Neural progenitor cell (in vitro differentiated cells): ENCODE results near the gene RERE. TPM values are rescaled to one million over a fixed set of nuclear protein-coding genes. Genes with fewer than 3 reads are reported as not detected.

ENCODE experiments used
- DNase-seq: peaks from one replicate; pipeline ENCODE4 v3.0.0-alpha.2; 2016; ENCODE audit warnings: low spot score
- H2AFZ ChIP-seq: fragments of 200-600 bp; sonication (generic); replicated peaks from 2 replicates; pipeline ENCODE4 v1.6.1; 2016; ENCODE audit warnings: antibody characterized with exemption
- H3F3A ChIP-seq: fragments of 200-600 bp; sonication (generic); 2 replicates; pipeline ENCODE4 v1.6.1; 2016; ENCODE audit warnings: antibody characterized with exemption, low read depth
- H3K27ac ChIP-seq: fragments of 200-600 bp; sonication (generic); 2 replicates; pipeline ENCODE4 v1.5.1; 2016; ENCODE audit warnings: mild to moderate bottlenecking
- H3K27me3 ChIP-seq: fragments of 200-600 bp; sonication (generic); 2 replicates; pipeline ENCODE4 v1.6.1; 2016; ENCODE audit warnings: mild to moderate bottlenecking, moderate library complexity
- H3K36me3 ChIP-seq: fragments of 200-600 bp; sonication (generic); 2 replicates; pipeline ENCODE4 v1.5.1; 2016
- H3K4me1 ChIP-seq: fragments of 200-600 bp; sonication (generic); 2 replicates; pipeline ENCODE4 v1.6.1; 2016; ENCODE audit warnings: mixed run types
- H3K4me2 ChIP-seq: fragments of 200-600 bp; sonication (generic); 2 replicates; pipeline ENCODE4 v1.6.1; 2016
- H3K4me3 ChIP-seq: fragments of 200-600 bp; sonication (generic); 2 replicates; pipeline ENCODE4 v1.5.1; 2016
- H3K79me2 ChIP-seq: fragments of 200-600 bp; sonication (generic); 2 replicates; pipeline ENCODE4 v1.6.1; 2016; ENCODE audit warnings: low read depth
- H3K9ac ChIP-seq: fragments of 200-600 bp; sonication (generic); 2 replicates; pipeline ENCODE4 v1.6.1; 2016
- H3K9me3 ChIP-seq: fragments of 200-600 bp; sonication (generic); 2 replicates; pipeline ENCODE4 v1.5.1; 2016; ENCODE audit warnings: low read depth
- H4K20me1 ChIP-seq: fragments of 200-600 bp; sonication (generic); 2 replicates; pipeline ENCODE4 v1.6.1; 2016; ENCODE audit warnings: low read depth
- H3K27ac Mint-ChIP-seq: 3 replicates; pipeline ENCODE4 v1.8.0; 2021; ENCODE audit warnings: mixed read lengths
- H3K27me3 Mint-ChIP-seq: 2 replicates; pipeline ENCODE4 v1.8.0; 2022; ENCODE audit warnings: low read depth, mild to moderate bottlenecking, inconsistent platforms, moderate library complexity, mixed read lengths; ENCODE audit not compliant: insufficient read depth
- H3K36me3 Mint-ChIP-seq: 3 replicates; pipeline ENCODE4 v1.8.0; 2021; ENCODE audit warnings: mixed read lengths
- H3K4me1 Mint-ChIP-seq: 3 replicates; pipeline ENCODE4 v1.8.0; 2021; ENCODE audit warnings: mixed read lengths
- H3K4me3 Mint-ChIP-seq: 3 replicates; pipeline ENCODE4 v1.8.0; 2021; ENCODE audit warnings: mild to moderate bottlenecking, moderate library complexity, mixed read lengths
- H3K9me3 Mint-ChIP-seq: 3 replicates; pipeline ENCODE4 v1.8.0; 2020; ENCODE audit warnings: mixed read lengths
- CTCF ChIP-seq: fragments of 200-600 bp; sonication (generic); IDR thresholded peaks from 2 replicates; pipeline ENCODE4 v1.5.1; 2017; ENCODE audit warnings: antibody characterized with exemption, mild to moderate bottlenecking
- EZH2 ChIP-seq: fragments of 200-600 bp; sonication (generic); IDR thresholded peaks from 2 replicates; pipeline ENCODE4 v1.6.1; 2017; ENCODE audit warnings: antibody characterized with exemption, mild to moderate bottlenecking, moderate library complexity
- EZH2phosphoT487 ChIP-seq: fragments of 200-600 bp; sonication (generic); IDR thresholded peaks from 2 replicates; pipeline ENCODE4 v1.6.1; 2017; ENCODE audit warnings: antibody characterized with exemption
- total RNA-seq: library from RNA; depleted of rRNA; stranded (reverse); fragments of >200 nt; gene quantifications from 2 replicates; pipeline ENCODE4 v1.2.3, GENCODE V29; 2015; ENCODE audit warnings: low replicate concordance

Gene RERE
- total RNA-seq, 1 donor from 2014 or later: 29.8 TPM

DNA sequence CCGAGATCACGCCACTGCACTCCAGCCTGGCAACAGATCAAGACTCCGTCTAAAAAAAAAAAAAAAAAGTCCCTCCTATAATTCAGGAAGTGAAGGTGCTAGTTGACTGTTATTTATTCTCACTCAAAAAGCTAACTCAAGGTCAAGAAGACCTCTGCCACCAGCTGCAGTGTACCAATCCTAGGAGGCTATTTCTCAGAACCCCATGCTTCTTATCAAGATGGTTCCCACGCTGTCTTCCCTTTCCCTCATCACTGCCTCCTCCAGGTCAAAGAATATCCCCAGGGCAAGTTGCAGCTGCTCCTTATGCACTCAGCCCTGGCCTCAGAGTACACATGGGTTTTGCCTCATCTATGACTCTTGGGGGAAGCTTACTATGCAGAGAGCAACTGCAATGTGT lies 53.6 kb downstream of the RERE start:
- Histone ChIP-seq H3K9ac (no peak overlapping the region), H2AFZ (no peak overlapping the region), H3F3A (peaks cover 13% of the 10 kb centered on the region), H3K9me3 (no peaks in the 10 kb centered on the region), H3K4me3 (no peak overlapping the region), H3K4me2 (no peak overlapping the region), H3K4me1 (peaks cover 13% of the 10 kb centered on the region), H4K20me1 (peaks cover 79% of the 10 kb centered on the region), H3K36me3 (no peaks in the 10 kb centered on the region), H3K27me3 (no peaks in the 10 kb centered on the region), H3K27ac (peak overlapping the region; percentile 15), H3K79me2 (peaks cover 100% of the 10 kb centered on the region)
- H3K36me3 Mint-ChIP-seq: peaks cover 16% of the 10 kb centered on the region
- H3K4me1 Mint-ChIP-seq: peaks cover 15% of the 10 kb centered on the region
- no peaks in the 10 kb centered on the region for H3K9me3 Mint-ChIP-seq
- DNase-seq: peak; percentile 13
- TF ChIP-seq CTCF (no peak), EZH2 (no peak), EZH2phosphoT487 (no peak)
- no peak overlapping the region for H3K27ac Mint-ChIP-seq
- H3K4me3 Mint-ChIP-seq: no peak overlapping the region
- H3K27me3 Mint-ChIP-seq: no peaks in the 10 kb centered on the region

- H3K4me1 Mint-ChIP-seq: peaks cover 38% of the 10 kb centered on the region
- no peak overlapping the region for H3K27ac ChIP-seq
- H3K27me3 ChIP-seq: no peaks in the 10 kb centered on the region
- no peaks in the 10 kb centered on the region for H3K36me3 ChIP-seq
- peaks cover 96% of the 10 kb centered on the region for H3K79me2 ChIP-seq
- no peak overlapping the region for H3K4me2 ChIP-seq
- TF ChIP-seq CTCF (no peak), EZH2 (no peak), EZH2phosphoT487 (no peak)
- peaks cover 26% of the 10 kb centered on the region for H3F3A ChIP-seq
- H3K9me3 Mint-ChIP-seq: peaks cover 5% of the 10 kb centered on the region
- H3K27ac Mint-ChIP-seq: no peak overlapping the region
- no peaks in the 10 kb centered on the region for H3K27me3 Mint-ChIP-seq
- H3K4me3 Mint-ChIP-seq: no peak overlapping the region
- peak; percentile 13 for DNase-seq
- peaks cover 5% of the 10 kb centered on the region for H3K36me3 Mint-ChIP-seq
- no peak overlapping the region for H3K9ac ChIP-seq
- H2AFZ ChIP-seq: no peak overlapping the region
- peaks cover 96% of the 10 kb centered on the region for H4K20me1 ChIP-seq
- H3K9me3 ChIP-seq: no peaks in the 10 kb centered on the region
- no peak overlapping the region for H3K4me3 ChIP-seq
- H3K4me1 ChIP-seq: peaks cover 7% of the 10 kb centered on the region
These were observed 62.4 kb downstream of the RERE start for GRCh38 chr1:8754993-8755392.

- H4K20me1 ChIP-seq: peaks cover 89% of the 10 kb centered on the region
- H3K4me3 ChIP-seq: no peak overlapping the region
- no peak overlapping the region for H2AFZ ChIP-seq
- H3K27me3 ChIP-seq: no peaks in the 10 kb centered on the region
- no peaks in the 10 kb centered on the region for H3K36me3 ChIP-seq
- H3K79me2 ChIP-seq: peaks cover 96% of the 10 kb centered on the region
- peaks cover 7% of the 10 kb centered on the region for H3K4me1 ChIP-seq
- Mint-ChIP-seq H3K27ac (peak overlapping the region; percentile 50), H3K27me3 (no peaks in the 10 kb centered on the region), H3K9me3 (peaks cover 5% of the 10 kb centered on the region), H3K36me3 (peaks cover 9% of the 10 kb centered on the region), H3K4me1 (peaks cover 38% of the 10 kb centered on the region), H3K4me3 (no peak overlapping the region)
- TF ChIP-seq EZH2phosphoT487 (no peak), CTCF (no peak), EZH2 (no peak)
- DNase-seq: no peak
- H3F3A ChIP-seq: peaks cover 26% of the 10 kb centered on the region
- H3K4me2 ChIP-seq: no peak overlapping the region
- H3K27ac ChIP-seq: no peak overlapping the region
- H3K9ac ChIP-seq: no peak overlapping the region
- H3K9me3 ChIP-seq: no peaks in the 10 kb centered on the region
These were observed 63.2 kb downstream of the RERE start for GRCh38 chr1:8754247-8754650.
